WERI-Rb-1 (cell line): Measurements from ENCODE around the gene KCTD10.

Experiments used
- DNase-seq: peaks from one replicate; pipeline ENCODE4 v3.0.0-alpha.2; 2020
- H3K27ac ChIP-seq: fragments of 250-450 bp; sonication (Bioruptor Pico); 2 replicates; pipeline ENCODE4 v1.5.1; 2020; ENCODE audit warnings: mild to moderate bottlenecking, moderate library complexity
- H3K27me3 ChIP-seq: fragments of 250-450 bp; sonication (Bioruptor Pico); 2 replicates; pipeline ENCODE4 v1.5.1; 2021; ENCODE audit warnings: mild to moderate bottlenecking, low read depth, moderate library complexity; ENCODE audit not compliant: insufficient read depth, severe bottlenecking
- H3K36me3 ChIP-seq: fragments of 250-450 bp; sonication (Bioruptor Pico); 2 replicates; pipeline ENCODE4 v1.5.1; 2020; ENCODE audit warnings: mild to moderate bottlenecking, moderate library complexity
- H3K4me3 ChIP-seq: 2 replicates; pipeline ENCODE4 v1.5.1; 2011; ENCODE audit warnings: low read depth, mild to moderate bottlenecking, control low read depth, low read length
- H3K9me3 ChIP-seq: fragments of 250-450 bp; sonication (Bioruptor Pico); 2 replicates; pipeline ENCODE4 v1.5.1; 2021; ENCODE audit warnings: mild to moderate bottlenecking, moderate library complexity; ENCODE audit not compliant: severe bottlenecking
- TF ChIP-seq, protein P1 (sequence below): IDR thresholded peaks from 2 replicates; pipeline ENCODE4 v1.5.1; 2011; ENCODE audit warnings: low read depth, mild to moderate bottlenecking, control low read depth, inconsistent platforms, low read length

KCTD10 gene

DNA sequence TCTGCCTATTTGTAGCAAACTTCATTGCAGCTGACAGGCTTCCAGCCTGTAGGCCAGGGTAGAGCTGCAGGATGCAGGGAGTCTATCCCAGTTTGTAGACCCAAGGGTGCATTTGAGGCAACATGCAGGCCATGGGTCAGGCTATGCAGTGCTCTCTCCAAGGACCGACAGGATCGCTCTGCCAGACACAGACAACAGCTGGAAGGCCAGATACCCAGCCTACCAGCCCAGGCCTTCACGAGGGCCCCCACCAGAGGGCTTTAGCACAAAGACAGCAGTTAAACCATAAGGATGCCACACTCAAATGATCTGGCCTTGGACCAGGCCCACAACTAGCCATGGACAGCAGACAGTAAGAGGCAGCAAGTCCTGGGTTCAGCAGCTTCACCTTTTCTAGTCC, 10.3 kb downstream of the KCTD10 start:
- no peaks in the 10 kb centered on the region for H3K27me3 ChIP-seq
- H3K36me3 ChIP-seq: peaks cover 39% of the 10 kb centered on the region
- TF ChIP-seq, protein P1, sequence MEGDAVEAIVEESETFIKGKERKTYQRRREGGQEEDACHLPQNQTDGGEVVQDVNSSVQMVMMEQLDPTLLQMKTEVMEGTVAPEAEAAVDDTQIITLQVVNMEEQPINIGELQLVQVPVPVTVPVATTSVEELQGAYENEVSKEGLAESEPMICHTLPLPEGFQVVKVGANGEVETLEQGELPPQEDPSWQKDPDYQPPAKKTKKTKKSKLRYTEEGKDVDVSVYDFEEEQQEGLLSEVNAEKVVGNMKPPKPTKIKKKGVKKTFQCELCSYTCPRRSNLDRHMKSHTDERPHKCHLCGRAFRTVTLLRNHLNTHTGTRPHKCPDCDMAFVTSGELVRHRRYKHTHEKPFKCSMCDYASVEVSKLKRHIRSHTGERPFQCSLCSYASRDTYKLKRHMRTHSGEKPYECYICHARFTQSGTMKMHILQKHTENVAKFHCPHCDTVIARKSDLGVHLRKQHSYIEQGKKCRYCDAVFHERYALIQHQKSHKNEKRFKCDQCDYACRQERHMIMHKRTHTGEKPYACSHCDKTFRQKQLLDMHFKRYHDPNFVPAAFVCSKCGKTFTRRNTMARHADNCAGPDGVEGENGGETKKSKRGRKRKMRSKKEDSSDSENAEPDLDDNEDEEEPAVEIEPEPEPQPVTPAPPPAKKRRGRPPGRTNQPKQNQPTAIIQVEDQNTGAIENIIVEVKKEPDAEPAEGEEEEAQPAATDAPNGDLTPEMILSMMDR: no peak
- no peaks in the 10 kb centered on the region for H3K9me3 ChIP-seq
- no peak for DNase-seq
- no peak overlapping the region for H3K27ac ChIP-seq
- no peak overlapping the region for H3K4me3 ChIP-seq

DNA sequence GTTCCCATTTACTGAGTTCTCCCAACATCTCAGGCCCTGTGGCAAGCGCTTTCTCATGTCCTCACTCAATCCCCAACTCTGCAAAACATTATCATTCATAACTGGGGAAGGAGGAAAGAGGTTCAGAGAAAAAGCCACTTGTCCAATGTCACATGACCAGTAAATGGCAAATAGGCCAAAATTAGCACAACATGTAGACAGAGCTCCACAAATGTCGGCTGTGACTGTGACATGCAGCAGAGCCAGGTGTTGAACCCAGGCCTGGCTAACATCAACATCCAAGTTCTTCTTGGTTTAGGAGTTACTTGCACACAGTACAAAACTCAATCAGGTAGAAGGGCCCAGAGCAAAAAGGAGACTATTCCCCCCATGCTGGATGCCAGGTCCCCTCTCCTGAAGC, 10.8 kb downstream of the KCTD10 start:
- Histone ChIP-seq H3K4me3 (no peak overlapping the region), H3K36me3 (peaks cover 39% of the 10 kb centered on the region), H3K9me3 (no peaks in the 10 kb centered on the region), H3K27ac (no peak overlapping the region), H3K27me3 (no peaks in the 10 kb centered on the region)
- TF ChIP-seq, protein P1: no peak
- DNase-seq: no peak

DNA sequence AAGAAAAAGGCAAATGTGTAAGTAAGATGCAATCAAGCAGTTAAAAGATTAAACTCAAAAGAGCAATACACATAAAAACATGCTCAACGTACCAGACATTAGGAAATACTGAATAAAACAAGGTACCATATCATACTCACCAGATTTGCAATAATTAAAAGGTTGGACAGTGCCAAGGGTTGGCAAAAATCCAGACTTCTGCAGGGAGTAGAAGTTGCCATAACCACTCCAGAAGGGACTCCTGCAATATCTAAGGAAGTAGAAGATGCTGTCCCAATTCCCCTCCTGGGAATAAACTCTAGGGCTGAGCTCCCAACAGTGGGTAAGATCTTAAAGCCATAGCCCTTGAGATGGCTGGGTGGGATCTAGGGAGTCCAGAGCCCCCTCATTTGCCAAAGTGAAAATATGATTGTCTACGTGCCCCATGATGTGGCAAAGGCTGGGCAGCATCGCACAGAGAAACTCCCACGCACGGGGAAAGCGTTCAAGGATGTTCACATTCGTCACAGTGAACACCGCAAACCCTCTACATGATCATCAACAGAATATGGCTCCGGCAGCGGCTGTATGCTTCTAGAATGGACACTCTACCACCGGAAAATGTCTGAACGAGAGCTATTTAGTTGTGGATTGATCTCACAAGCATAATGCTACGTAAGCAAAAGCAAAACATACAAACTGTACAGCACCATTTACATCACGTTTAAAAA, 12.3 kb downstream of the KCTD10 start:
- Histone ChIP-seq H3K27me3 (no peaks in the 10 kb centered on the region), H3K27ac (no peak overlapping the region), H3K36me3 (peaks cover 46% of the 10 kb centered on the region), H3K9me3 (no peaks in the 10 kb centered on the region), H3K4me3 (no peak overlapping the region)
- TF ChIP-seq, protein P1: no peak
- no peak for DNase-seq

DNA sequence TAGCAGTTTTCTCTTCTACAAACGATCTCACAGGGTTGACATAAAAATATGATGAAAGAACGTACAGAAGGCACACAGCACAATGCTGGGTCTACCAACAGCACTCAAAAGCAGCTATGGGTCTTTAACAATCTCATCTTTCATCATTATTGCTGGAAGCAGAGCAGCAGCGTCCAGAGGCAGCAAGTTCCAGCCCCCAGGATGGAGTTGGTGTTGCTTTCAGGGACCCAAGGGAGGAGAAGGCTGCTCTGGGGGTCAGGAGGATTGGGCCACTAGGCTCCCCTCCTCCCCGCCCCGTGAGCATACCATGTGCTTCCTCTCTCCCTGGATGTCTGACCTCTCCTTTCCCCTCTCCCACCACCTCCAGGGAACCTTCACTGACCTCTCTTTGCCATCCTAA, 13.3 kb downstream of the KCTD10 start:
- H3K27me3 ChIP-seq: no peaks in the 10 kb centered on the region
- TF ChIP-seq, protein P1: no peak
- H3K4me3 ChIP-seq: no peak overlapping the region
- H3K9me3 ChIP-seq: no peaks in the 10 kb centered on the region
- no peak for DNase-seq
- H3K27ac ChIP-seq: no peak overlapping the region
- peaks cover 37% of the 10 kb centered on the region for H3K36me3 ChIP-seq

DNA sequence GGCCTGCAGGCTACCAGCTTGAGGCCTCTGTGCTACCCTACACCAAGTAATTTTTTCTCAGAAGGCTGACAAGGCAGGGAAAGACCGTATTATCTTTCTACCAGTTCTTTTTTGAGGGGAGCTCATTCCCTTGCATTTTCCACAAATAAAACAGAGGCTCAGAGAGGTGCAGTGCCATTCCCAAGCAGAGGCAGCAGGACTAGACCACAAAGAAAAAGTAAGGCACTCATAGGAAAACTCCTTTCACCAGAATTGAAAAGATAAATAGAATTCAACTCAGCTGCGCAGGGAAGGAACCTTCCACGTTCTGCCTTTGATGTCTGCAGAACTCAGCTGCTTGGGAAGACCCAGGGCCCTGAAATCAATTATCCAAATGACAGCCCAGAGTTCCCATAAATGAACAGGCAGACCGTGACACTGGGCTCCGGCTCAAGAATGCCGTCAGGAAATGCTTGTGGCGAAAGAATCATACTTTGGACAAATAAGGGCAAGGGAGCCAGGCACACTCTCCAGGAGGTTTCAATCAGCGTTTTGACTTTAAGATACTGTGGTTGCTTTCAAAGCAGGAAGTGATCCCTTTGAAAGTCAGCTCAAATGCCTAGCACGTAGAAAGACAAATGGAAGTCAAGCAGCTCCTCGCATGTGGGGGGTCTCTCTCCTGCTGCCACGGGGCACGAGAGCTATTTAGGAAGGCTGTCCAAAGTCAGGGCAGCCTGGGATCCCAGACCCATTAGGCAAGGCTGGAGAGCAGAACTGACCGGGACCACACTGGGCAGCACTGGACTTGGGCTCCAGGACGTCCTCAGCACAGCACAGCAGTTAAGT, 14.0 kb downstream of the KCTD10 start:
- no peaks in the 10 kb centered on the region for H3K27me3 ChIP-seq
- no peak for DNase-seq
- H3K9me3 ChIP-seq: no peaks in the 10 kb centered on the region
- H3K36me3 ChIP-seq: peaks cover 33% of the 10 kb centered on the region
- no peak overlapping the region for H3K27ac ChIP-seq
- TF ChIP-seq, protein P1: no peak
- no peak overlapping the region for H3K4me3 ChIP-seq
